LNCaP clone FGC (cell line): ENCODE data around the gene LMX1B.
A peak's percentile ranks its signal among the peaks of the same experiment; 100 is the strongest.
"Not testable (repeated sequence)": the region's sequence is repeated elsewhere in the genome, so short reads cannot be mapped to it uniquely, and the experiment has no call there.

Source experiments
- DNase-seq: peaks from one replicate; pipeline ENCODE4 v3.0.0-alpha.2; 2011; ENCODE audit warnings: low read depth
- H3K4me3 ChIP-seq: 2 replicates; pipeline ENCODE4 v1.5.1; 2011; ENCODE audit warnings: mild to moderate bottlenecking, low read depth, low read length, control low read depth
- TF ChIP-seq, protein P1 (sequence below): IDR thresholded peaks from 2 replicates; pipeline ENCODE4 v1.5.1; 2012; ENCODE audit warnings: mild to moderate bottlenecking; ENCODE audit not compliant: control insufficient read depth, insufficient read depth; ENCODE audit errors: extremely low read depth

The LMX1B gene

DNA sequence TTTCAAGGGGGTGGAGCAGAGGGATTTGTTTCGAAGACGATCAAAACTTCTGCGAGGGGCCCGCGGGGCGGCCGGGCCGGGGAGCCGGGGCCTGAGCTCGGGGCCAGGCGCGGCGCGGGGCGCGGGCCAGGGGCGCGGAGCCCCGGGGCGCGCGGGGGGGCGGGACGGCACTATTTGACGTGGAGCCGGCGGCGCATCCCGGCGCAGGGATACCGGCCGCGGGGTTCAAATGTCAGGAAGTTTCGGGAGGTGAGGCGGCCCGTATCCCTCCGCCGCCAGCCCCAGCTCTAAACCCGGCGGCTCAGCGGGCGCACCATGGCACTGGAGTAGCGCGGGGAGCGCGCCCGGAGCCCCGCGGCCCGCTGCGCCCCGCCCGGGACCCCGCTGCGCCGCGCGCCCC lies at the start of gene LMX1B:
TSS of gene LMX1B (plus strand) at position 278 of the 400 bp plus-strand sequence. CDS start 522 bp downstream, outside the sequence.
- H3K4me3 ChIP-seq = peak within 1 kb of the TSS; percentile 43
- DNase-seq = peak; percentile 55
- TF ChIP-seq, protein P1, sequence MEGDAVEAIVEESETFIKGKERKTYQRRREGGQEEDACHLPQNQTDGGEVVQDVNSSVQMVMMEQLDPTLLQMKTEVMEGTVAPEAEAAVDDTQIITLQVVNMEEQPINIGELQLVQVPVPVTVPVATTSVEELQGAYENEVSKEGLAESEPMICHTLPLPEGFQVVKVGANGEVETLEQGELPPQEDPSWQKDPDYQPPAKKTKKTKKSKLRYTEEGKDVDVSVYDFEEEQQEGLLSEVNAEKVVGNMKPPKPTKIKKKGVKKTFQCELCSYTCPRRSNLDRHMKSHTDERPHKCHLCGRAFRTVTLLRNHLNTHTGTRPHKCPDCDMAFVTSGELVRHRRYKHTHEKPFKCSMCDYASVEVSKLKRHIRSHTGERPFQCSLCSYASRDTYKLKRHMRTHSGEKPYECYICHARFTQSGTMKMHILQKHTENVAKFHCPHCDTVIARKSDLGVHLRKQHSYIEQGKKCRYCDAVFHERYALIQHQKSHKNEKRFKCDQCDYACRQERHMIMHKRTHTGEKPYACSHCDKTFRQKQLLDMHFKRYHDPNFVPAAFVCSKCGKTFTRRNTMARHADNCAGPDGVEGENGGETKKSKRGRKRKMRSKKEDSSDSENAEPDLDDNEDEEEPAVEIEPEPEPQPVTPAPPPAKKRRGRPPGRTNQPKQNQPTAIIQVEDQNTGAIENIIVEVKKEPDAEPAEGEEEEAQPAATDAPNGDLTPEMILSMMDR = no peak

DNA sequence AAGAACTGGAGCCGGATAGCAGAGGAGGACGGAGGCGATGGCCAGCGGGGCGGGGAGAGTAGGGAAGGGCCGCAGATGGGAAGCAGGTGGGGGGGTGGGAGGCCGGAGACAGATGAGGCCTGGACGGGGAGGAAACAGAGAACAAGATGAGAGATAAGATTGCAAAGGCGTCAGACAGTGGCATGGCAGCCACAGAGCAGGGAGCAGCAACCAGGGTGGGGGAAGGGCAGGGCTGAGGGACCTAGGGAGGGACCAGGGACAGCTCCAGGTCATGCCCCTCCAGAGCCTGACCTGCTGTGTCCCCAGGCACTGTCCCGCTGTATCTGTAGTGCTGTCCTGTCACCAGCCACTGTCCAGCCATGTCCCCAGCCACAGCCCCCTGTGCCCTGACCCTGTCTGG lies 49.6 kb upstream of the LMX1B start:
- H3K4me3 ChIP-seq = no peak overlapping the region
- TF ChIP-seq, protein P1 = no peak
- no peak for DNase-seq

DNA sequence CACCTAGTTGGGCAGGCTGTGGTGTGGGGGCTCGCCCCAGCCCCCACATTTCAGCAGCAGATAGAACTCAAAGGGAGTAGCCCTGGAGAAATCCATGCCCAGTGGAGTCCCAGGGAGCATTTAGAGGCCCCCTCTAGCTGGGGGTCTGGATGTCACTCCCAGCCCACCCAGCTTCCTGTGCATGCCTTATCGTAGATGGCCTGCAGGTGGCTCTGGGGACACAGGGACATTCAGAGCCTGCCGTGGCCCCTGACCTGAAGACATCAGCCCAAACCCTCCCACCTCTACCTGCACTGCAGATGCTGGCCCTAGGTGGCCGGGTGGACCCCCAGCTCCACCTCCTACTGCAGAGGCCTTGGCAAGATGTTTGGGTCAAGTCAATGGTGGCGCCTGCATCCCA lies 49.0 kb upstream of the LMX1B start:
- TF ChIP-seq, protein P1 = no peak
- no peak for DNase-seq
- H3K4me3 ChIP-seq = no peak overlapping the region

DNA sequence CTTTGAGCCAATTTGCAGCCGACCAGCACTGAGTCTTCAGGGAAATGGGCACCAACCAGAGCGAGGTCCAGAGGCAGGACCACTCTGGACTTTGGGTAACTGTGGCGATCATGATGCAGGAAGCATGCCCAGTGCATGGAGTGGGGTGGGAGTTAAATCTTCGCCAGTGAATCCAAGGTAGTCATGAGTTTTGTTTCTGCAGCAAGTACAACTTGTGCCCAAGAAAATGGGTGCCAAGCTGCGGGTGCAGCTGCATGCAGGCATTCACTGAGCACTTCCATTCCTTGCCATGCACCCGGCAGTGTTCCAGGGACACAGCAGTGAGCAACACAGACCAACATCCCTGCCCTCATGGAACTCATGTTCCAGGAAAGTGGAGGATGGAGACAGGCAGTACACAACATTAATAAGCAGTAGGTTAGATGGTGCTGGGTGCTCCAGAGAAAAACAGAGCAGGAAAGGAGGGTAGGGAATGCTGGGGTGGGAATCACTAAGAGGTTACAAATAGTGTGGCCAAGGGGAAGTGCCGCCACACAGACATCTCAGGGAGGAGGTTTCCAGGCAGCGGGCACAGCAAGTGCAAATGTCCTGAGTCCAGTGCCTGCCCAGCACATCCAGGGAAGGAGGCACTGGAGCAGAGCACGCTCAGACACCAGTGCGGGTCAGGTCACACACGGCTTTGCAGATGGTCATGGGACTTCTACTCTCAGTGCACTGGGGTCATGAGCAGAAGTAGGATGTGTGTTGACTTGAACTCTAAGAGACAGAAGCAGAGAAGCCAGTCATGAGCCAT lies 48.2 kb upstream of the LMX1B start:
- TF ChIP-seq, protein P1 = no peak
- no peak for DNase-seq
- no peak overlapping the region for H3K4me3 ChIP-seq

DNA sequence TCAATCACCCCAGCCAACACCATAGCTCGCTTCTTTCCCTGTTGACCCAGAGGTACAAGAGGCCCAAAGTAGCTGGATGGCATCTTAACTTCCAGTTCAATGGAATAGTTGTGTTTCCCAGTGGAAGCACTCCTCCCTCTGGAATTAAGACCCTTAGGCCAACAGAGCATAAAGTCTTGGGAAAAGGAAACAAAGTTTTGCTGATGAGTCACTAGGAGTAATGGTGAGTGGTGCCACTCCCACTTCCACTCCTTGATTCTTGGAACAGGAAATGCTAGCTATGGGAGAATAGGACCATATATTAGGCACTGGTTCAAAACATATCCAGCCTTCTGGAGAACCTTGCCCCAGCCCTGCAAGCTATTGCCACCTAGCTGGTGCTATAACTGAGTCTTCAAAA lies 44.7 kb upstream of the LMX1B start:
- TF ChIP-seq, protein P1 = no peak
- DNase-seq = no peak
- H3K4me3 ChIP-seq = no peak overlapping the region

DNA sequence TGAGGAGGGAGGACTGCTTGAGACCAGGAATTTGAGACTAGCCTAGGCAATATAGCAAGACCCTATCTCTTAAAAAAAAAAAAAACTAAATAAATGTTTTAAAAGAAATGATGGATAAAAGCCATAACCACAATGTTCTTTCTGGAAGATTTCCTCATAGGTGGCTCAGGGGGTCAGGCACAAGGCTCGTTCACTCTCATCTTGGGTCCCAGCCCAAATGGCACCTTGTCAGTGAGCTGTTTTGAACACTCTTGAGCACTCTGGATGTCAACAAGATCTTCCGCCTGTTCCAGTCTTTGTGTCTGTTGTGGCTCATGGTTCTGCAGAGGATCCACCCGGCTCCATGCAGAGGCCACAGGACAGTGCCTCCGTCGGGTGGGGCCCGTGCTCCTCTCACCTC lies 35.7 kb upstream of the LMX1B start:
- DNase-seq = no peak
- no peak overlapping the region for H3K4me3 ChIP-seq
- TF ChIP-seq, protein P1 = no peak

DNA sequence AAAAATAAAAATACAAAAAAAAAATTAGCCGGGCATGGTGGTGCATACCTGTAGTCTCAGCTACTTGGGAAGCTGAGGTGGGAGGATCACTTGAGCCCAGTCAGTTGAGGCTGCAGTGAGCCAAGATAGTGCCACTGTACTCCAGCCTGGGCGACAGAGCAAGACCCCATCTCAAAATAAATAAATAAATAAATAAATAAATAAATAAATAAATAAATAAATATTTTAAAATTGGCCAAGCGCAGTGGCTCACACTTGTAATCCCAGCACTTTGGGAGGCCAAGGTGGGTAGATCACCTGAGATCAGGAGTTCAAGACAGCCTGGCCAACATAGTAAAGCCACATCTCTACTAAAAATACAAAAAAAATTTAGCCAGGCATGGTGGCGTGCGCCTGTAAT lies 33.4 kb upstream of the LMX1B start:
- not testable (repeated sequence) for H3K4me3 ChIP-seq, DNase-seq
